Endothelial cell (in vitro differentiated cells): ENCODE results near the gene HLA-DPA1. TPM values are rescaled to one million over a fixed set of nuclear protein-coding genes. Genes with fewer than 3 reads are reported as not detected.
A peak's percentile ranks its signal among the peaks of the same experiment; 100 is the strongest.

Experiments
- DNase-seq: peaks from one replicate; pipeline ENCODE4 v3.0.0; 2021; ENCODE audit warnings: low spot score
- H3K27ac Mint-ChIP-seq: one replicate; pipeline ENCODE4 v1.8.0; 2021; ENCODE audit warnings: mixed read lengths, inconsistent platforms; ENCODE audit not compliant: unreplicated experiment
- H3K27me3 Mint-ChIP-seq: one replicate; pipeline ENCODE4 v1.8.0; 2021; ENCODE audit warnings: mild to moderate bottlenecking, moderate library complexity, mixed read lengths, inconsistent platforms; ENCODE audit not compliant: unreplicated experiment
- H3K36me3 Mint-ChIP-seq: one replicate; pipeline ENCODE4 v1.8.0; 2021; ENCODE audit warnings: mild to moderate bottlenecking, low read depth, mixed read lengths, inconsistent platforms; ENCODE audit not compliant: unreplicated experiment
- H3K4me1 Mint-ChIP-seq: one replicate; pipeline ENCODE4 v1.8.0; 2021; ENCODE audit warnings: mild to moderate bottlenecking, mixed read lengths, inconsistent platforms; ENCODE audit not compliant: unreplicated experiment
- H3K4me3 Mint-ChIP-seq: one replicate; pipeline ENCODE4 v1.8.0; 2021; ENCODE audit warnings: mild to moderate bottlenecking, mixed read lengths, inconsistent platforms; ENCODE audit not compliant: unreplicated experiment
- H3K9me3 Mint-ChIP-seq: one replicate; pipeline ENCODE4 v1.8.0; 2021; ENCODE audit warnings: mixed read lengths, inconsistent platforms; ENCODE audit not compliant: unreplicated experiment
- long read RNA-seq: library from polyadenylated mRNA; unstranded; transcript quantifications from one replicate; pipeline ENCODE4 v2.0.0, GENCODE V29; 2020; ENCODE audit not compliant: unreplicated experiment
- total RNA-seq: library from RNA; stranded (reverse); fragmentation: NEBNext Ultra II Directional; extraction: Animal tissue kit (Norgen Biotek cat#: 25700); gene quantifications from one replicate; pipeline ENCODE4 v1.2.1, GENCODE V29; 2021; ENCODE audit not compliant: unreplicated experiment
- TF ChIP-seq, protein P1 (sequence below): fragments of 200-600 bp; sonication (generic); IDR thresholded peaks from one replicate; pipeline ENCODE4 v1.5.0; 2021; ENCODE audit warnings: antibody characterized with exemption; ENCODE audit not compliant: unreplicated experiment

Gene HLA-DPA1
- total RNA-seq = 8.5 TPM
- long read RNA-seq, partial matches to known transcripts = 1 of 4 reads
- long read RNA-seq, other reads (novel, unspliced or antisense) = 2 of 4 reads

- TF ChIP-seq, protein P1, sequence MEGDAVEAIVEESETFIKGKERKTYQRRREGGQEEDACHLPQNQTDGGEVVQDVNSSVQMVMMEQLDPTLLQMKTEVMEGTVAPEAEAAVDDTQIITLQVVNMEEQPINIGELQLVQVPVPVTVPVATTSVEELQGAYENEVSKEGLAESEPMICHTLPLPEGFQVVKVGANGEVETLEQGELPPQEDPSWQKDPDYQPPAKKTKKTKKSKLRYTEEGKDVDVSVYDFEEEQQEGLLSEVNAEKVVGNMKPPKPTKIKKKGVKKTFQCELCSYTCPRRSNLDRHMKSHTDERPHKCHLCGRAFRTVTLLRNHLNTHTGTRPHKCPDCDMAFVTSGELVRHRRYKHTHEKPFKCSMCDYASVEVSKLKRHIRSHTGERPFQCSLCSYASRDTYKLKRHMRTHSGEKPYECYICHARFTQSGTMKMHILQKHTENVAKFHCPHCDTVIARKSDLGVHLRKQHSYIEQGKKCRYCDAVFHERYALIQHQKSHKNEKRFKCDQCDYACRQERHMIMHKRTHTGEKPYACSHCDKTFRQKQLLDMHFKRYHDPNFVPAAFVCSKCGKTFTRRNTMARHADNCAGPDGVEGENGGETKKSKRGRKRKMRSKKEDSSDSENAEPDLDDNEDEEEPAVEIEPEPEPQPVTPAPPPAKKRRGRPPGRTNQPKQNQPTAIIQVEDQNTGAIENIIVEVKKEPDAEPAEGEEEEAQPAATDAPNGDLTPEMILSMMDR = no peak
- no peak for DNase-seq
- Mint-ChIP-seq H3K36me3 (peaks cover 3% of the 10 kb centered on the region), H3K27me3 (peaks cover 3% of the 10 kb centered on the region), H3K4me3 (no peak within 1 kb of the TSS), H3K27ac (no peak within 1 kb of the TSS), H3K9me3 (no peaks in the 10 kb centered on the region), H3K4me1 (peaks cover 5% of the 10 kb centered on the region)
Measured at GRCh38 chr6:33073431-33073871, at the start of gene HLA-DPA1. Gene HLA-DPA1 (minus strand): TSS chr6:33073649.

- Mint-ChIP-seq H3K27ac (no peak overlapping the region), H3K4me1 (no peaks in the 10 kb centered on the region), H3K36me3 (peaks cover 4% of the 10 kb centered on the region), H3K9me3 (peaks cover 9% of the 10 kb centered on the region), H3K27me3 (peaks cover 3% of the 10 kb centered on the region), H3K4me3 (no peak overlapping the region)
- no peak for DNase-seq
- TF ChIP-seq, protein P1 = no peak
Measured at GRCh38 chr6:33123181-33123580, 49.7 kb upstream of the HLA-DPA1 start.

DNA sequence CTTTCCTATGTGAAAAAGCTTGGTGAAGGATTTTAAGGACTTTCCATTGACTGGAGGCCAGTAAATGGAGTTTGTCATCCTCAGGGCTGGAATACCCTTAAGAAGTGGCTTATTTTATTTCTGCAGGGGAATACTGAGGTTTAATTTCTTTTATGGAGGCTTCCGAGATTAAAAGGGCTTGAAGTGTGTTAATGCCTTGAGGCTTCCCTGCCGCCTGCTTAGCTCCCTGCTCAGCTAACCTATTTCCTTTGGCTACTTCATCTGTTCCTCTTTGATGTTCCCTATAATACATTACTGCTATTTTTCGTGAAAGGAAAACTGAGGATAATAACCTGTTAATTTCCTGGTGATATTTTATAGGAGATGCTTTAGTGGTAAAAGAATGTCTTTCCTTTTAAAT lies 46.6 kb upstream of the HLA-DPA1 start:
- TF ChIP-seq, protein P1 = no peak
- no peak overlapping the region for H3K27ac Mint-ChIP-seq
- DNase-seq = no peak
- H3K4me3 Mint-ChIP-seq = no peak overlapping the region
- H3K9me3 Mint-ChIP-seq = peaks cover 9% of the 10 kb centered on the region
- peaks cover 4% of the 10 kb centered on the region for H3K36me3 Mint-ChIP-seq
- H3K27me3 Mint-ChIP-seq = peaks cover 9% of the 10 kb centered on the region
- H3K4me1 Mint-ChIP-seq = peaks cover 13% of the 10 kb centered on the region

- Mint-ChIP-seq H3K9me3 (peaks cover 4% of the 10 kb centered on the region), H3K4me3 (no peak overlapping the region), H3K36me3 (peaks cover under 1% of the 10 kb centered on the region), H3K27ac (no peak overlapping the region), H3K4me1 (peaks cover 13% of the 10 kb centered on the region), H3K27me3 (peaks cover 9% of the 10 kb centered on the region)
- TF ChIP-seq, protein P1 = peak; percentile 97
- no peak for DNase-seq
Measured at GRCh38 chr6:33118525-33119123, 45.2 kb upstream of the HLA-DPA1 start.

DNA sequence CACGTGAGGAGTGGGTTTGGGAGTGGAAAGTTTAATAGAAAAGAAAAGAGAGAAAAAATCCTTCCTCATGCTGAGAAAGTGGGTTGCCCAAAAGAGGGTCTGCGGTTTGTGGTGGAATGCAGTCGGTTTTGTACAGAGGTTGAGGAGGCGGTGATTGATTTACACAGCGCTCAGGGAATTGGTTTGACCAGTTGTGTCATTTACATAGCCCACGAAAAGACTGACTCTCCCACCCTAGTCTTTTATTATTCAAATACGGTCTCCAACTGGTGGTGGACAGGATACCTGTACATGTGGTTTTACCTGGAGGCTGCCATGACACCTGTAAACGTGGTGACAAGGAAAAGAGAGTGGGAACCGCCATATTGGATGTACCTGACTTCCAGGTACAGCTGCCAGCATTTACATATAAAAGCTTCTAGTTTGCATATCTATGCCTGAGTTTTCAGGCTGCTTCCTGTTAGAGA lies 44.4 kb upstream of the HLA-DPA1 start:
- H3K27me3 Mint-ChIP-seq = peaks cover 7% of the 10 kb centered on the region
- H3K4me3 Mint-ChIP-seq = peak overlapping the region; percentile 84
- H3K36me3 Mint-ChIP-seq = no peaks in the 10 kb centered on the region
- no peaks in the 10 kb centered on the region for H3K9me3 Mint-ChIP-seq
- peaks cover 13% of the 10 kb centered on the region for H3K4me1 Mint-ChIP-seq
- H3K27ac Mint-ChIP-seq = no peak overlapping the region
- no peak for DNase-seq
- TF ChIP-seq, protein P1 = no peak
